ENCODE measurements around the gene LPIN1. TPM values are rescaled to one million over a fixed set of nuclear protein-coding genes. Genes with fewer than 3 reads are reported as not detected.

Gene LPIN1
- total RNA-seq, 1 experiment from 2014 or later = 38.5 TPM

GRCh38 chr2:11770531-11771188 is 24.2 kb downstream of the LPIN1 start:
- Histone ChIP-seq H3K4me3 (ENCODE audit: low read depth, low read length, poor library complexity, severe bottlenecking) (no peak overlapping the region), H3K27ac (ENCODE audit: low read depth, low read length, poor library complexity, severe bottlenecking) (no peak overlapping the region), H3K4me1 (ENCODE audit: insufficient read depth, low read length, poor library complexity, severe bottlenecking) (peaks cover 12% of the 10 kb centered on the region), H3K36me3 (ENCODE audit: insufficient read depth, low read length, poor library complexity, severe bottlenecking) (peaks cover 67% of the 10 kb centered on the region), H3K9me3 (ENCODE audit: low read depth, low read length, poor library complexity, severe bottlenecking) (no peaks in the 10 kb centered on the region), H3K27me3 (replicated peaks; ENCODE audit: insufficient read depth, low read depth, low read length, poor library complexity) (no peaks in the 10 kb centered on the region)
- no peak for DNase-seq (ENCODE audit: low spot score)
- ChIA-PET CTCF (no interaction called here), POLR2A (ENCODE audit: low non-redundant PET) (no interaction called here)
- intact Hi-C loops (cut with micrococcal nuclease; ENCODE audit: unreplicated experiment) = no loop called here
- BruUV-seq (replicated peaks) = no TSS peak
- TF ChIP-seq EZH2 (IDR thresholded peaks at IDR 0.05; ENCODE audit: borderline replicate concordance, low read depth, low read length, poor library complexity, severe bottlenecking) = no peak
- TF ChIP-seq CTCF (conservative IDR thresholded peaks at IDR 0.05; ENCODE audit: low read depth, low read length) = no peak

GRCh38 chr2:11771971-11772615 is 25.7 kb downstream of the LPIN1 start:
- ChIA-PET POLR2A (ENCODE audit: low non-redundant PET) (no interaction called here), CTCF (no interaction called here)
- intact Hi-C loops (cut with micrococcal nuclease; ENCODE audit: unreplicated experiment) = no loop called here
- Histone ChIP-seq H3K27me3 (replicated peaks; ENCODE audit: insufficient read depth, low read depth, low read length, poor library complexity) (no peaks in the 10 kb centered on the region), H3K36me3 (ENCODE audit: insufficient read depth, low read length, poor library complexity, severe bottlenecking) (peaks cover 58% of the 10 kb centered on the region), H3K9me3 (ENCODE audit: low read depth, low read length, poor library complexity, severe bottlenecking) (no peaks in the 10 kb centered on the region), H3K4me3 (ENCODE audit: low read depth, low read length, poor library complexity, severe bottlenecking) (no peak overlapping the region), H3K27ac (ENCODE audit: low read depth, low read length, poor library complexity, severe bottlenecking) (no peak overlapping the region), H3K4me1 (ENCODE audit: insufficient read depth, low read length, poor library complexity, severe bottlenecking) (peaks cover 15% of the 10 kb centered on the region)
- TF ChIP-seq CTCF (conservative IDR thresholded peaks at IDR 0.05; ENCODE audit: low read depth, low read length) = no peak
- TF ChIP-seq EZH2 (IDR thresholded peaks at IDR 0.05; ENCODE audit: borderline replicate concordance, low read depth, low read length, poor library complexity, severe bottlenecking) = no peak
- no TSS peak for BruUV-seq (replicated peaks)
- DNase-seq (ENCODE audit: low spot score) = no peak

GRCh38 chr2:11773111-11773510 is 26.7 kb downstream of the LPIN1 start:
- intact Hi-C loops (cut with micrococcal nuclease; ENCODE audit: unreplicated experiment) = no loop called here
- POLR2A ChIA-PET (ENCODE audit: low non-redundant PET) = interaction anchor here (0.6 kb wide), 1 partner anchor 14 kb away, joined by 4 read pairs; no protein-coding TSS in a partner anchor

More at GRCh38 chr2:11773111-11773510, 26.7 kb downstream of the LPIN1 start:
- H3K27me3 ChIP-seq (replicated peaks; ENCODE audit: insufficient read depth, low read depth, low read length, poor library complexity) = no peaks in the 10 kb centered on the region
- H3K27ac ChIP-seq (ENCODE audit: low read depth, low read length, poor library complexity, severe bottlenecking) = no peak overlapping the region
- no peaks in the 10 kb centered on the region for H3K9me3 ChIP-seq (ENCODE audit: low read depth, low read length, poor library complexity, severe bottlenecking)
- no TSS peak for BruUV-seq (replicated peaks)
- no peak overlapping the region for H3K4me3 ChIP-seq (ENCODE audit: low read depth, low read length, poor library complexity, severe bottlenecking)
- H3K36me3 ChIP-seq (ENCODE audit: insufficient read depth, low read length, poor library complexity, severe bottlenecking) = peaks cover 50% of the 10 kb centered on the region
- TF ChIP-seq CTCF (conservative IDR thresholded peaks at IDR 0.05; ENCODE audit: low read depth, low read length) (no peak), EZH2 (IDR thresholded peaks at IDR 0.05; ENCODE audit: borderline replicate concordance, low read depth, low read length, poor library complexity, severe bottlenecking) (no peak)
- CTCF ChIA-PET = no interaction called here
- peaks cover 17% of the 10 kb centered on the region for H3K4me1 ChIP-seq (ENCODE audit: insufficient read depth, low read length, poor library complexity, severe bottlenecking)
- no peak for DNase-seq (ENCODE audit: low spot score)
